Measurements from ENCODE around the gene HUWE1.

GRCh38 chrX:53538781-53539180, 147.7 kb downstream of the HUWE1 start:
- TF ChIP-seq KLF6 (CRISPR knock-in tag; IDR thresholded peaks at IDR 0.05) (no peak), CTCF (CRISPR knock-in tag; IDR thresholded peaks at IDR 0.05) (no peak), E2F1 (CRISPR knock-in tag; IDR thresholded peaks at IDR 0.05) (no peak), AFF4 (CRISPR knock-in tag; IDR thresholded peaks at IDR 0.05) (no peak), ZNF24 (IDR thresholded peaks at IDR 0.05) (no peak), ZFP36 (IDR thresholded peaks at IDR 0.05; ENCODE audit: borderline replicate concordance, low read depth, low read length, partially characterized antibody) (no peak), ZSCAN20 (CRISPR knock-in tag; IDR thresholded peaks at IDR 0.05; ENCODE audit: borderline replicate concordance) (no peak), IRX3 (CRISPR knock-in tag; IDR thresholded peaks at IDR 0.05; ENCODE audit: borderline replicate concordance, low read depth) (no peak), HDAC6 (IDR thresholded peaks at IDR 0.05; ENCODE audit: low read depth, low read length) (no peak)
